ENCODE data around the gene MAGI2. TPM values are rescaled to one million over a fixed set of nuclear protein-coding genes. Genes with fewer than 3 reads are reported as not detected.

Gene MAGI2
- total and polyA plus RNA-seq, 4 donors: 0.37 to 4.1 (median 1.4) TPM

- no peaks in the 10 kb centered on the region for H3K4me1 ChIP-seq (ENCODE audit: control insufficient read depth in 4 of 4, insufficient read depth in 4 of 4, low read length in 3 of 4)
- DNase-seq (ENCODE audit: low spot score): no peak
- WGBS: 63% methylated on average over 1 of the region's 1 CpG
- H3K27ac ChIP-seq (ENCODE audit: low read depth in 1 of 2, low read length in 2 of 2): no peak overlapping the region
- no peaks in the 10 kb centered on the region for H3K27me3 ChIP-seq (ENCODE audit: control insufficient read depth in 4 of 4, insufficient read depth in 4 of 4, low read length in 3 of 4)
- H3K4me3 ChIP-seq (ENCODE audit: low read depth in 1 of 3, low read length in 3 of 3): no peak overlapping the region
- H3K36me3 ChIP-seq (ENCODE audit: control insufficient read depth in 4 of 4, insufficient read depth in 3 of 4, low read depth in 1 of 4, low read length in 3 of 4): no peaks in the 10 kb centered on the region
- H3K9ac ChIP-seq (ENCODE audit: low read depth in 1 of 2, low read length in 2 of 2): no peak overlapping the region
- H3K9me3 ChIP-seq (ENCODE audit: control insufficient read depth in 4 of 4, low read length in 3 of 4): no peaks in the 10 kb centered on the region
- TF ChIP-seq HNF4G (IDR thresholded peaks at IDR 0.05) (no peak), SP1 (IDR thresholded peaks at IDR 0.05) (no peak), HNF4A (conservative IDR thresholded peaks at IDR 0.05) (no peak), MAX (IDR thresholded peaks at IDR 0.05) (no peak), EGR1 (IDR thresholded peaks at IDR 0.05; ENCODE audit: low read depth in 2 of 2) (no peak), FOXA2 (IDR thresholded peaks at IDR 0.05) (no peak), ATF3 (IDR thresholded peaks at IDR 0.05) (no peak)
Measured at GRCh38 chr7:78427209-78427608, 1026.3 kb downstream of the MAGI2 start.

GRCh38 chr7:78420001-78420400, 1033.5 kb downstream of the MAGI2 start:
- peaks cover 0 to 3% (median 0%) of the 10 kb centered on the region in 4 donors for H3K9me3 ChIP-seq (ENCODE audit: control insufficient read depth in 4 of 4, low read length in 3 of 4)
- H3K4me3 ChIP-seq (ENCODE audit: low read depth in 1 of 3, low read length in 3 of 3): no peak overlapping the region
- TF ChIP-seq GABPA (IDR thresholded peaks at IDR 0.05 in 1 of 2, conservative IDR thresholded peaks at IDR 0.05 in 1 of 2): no peak
- TF ChIP-seq SP1 (IDR thresholded peaks at IDR 0.05): no peak
- no peak for TF ChIP-seq HNF4A (conservative IDR thresholded peaks at IDR 0.05)
- TF ChIP-seq EGR1 (IDR thresholded peaks at IDR 0.05; ENCODE audit: low read depth in 2 of 2): no peak
- TF ChIP-seq REST (IDR thresholded peaks at IDR 0.05): no peak
- no peak for TF ChIP-seq ATF3 (IDR thresholded peaks at IDR 0.05)
- TF ChIP-seq JUND (IDR thresholded peaks at IDR 0.05): no peak
- no peak for TF ChIP-seq NR2F2 (IDR thresholded peaks at IDR 0.05)
- TF ChIP-seq RXRA (IDR thresholded peaks at IDR 0.05): no peak
- TF ChIP-seq RAD21 (IDR thresholded peaks at IDR 0.05): no peak
- no peak for TF ChIP-seq FOXA2 (IDR thresholded peaks at IDR 0.05)
- TF ChIP-seq TAF1 (conservative IDR thresholded peaks at IDR 0.05): no peak
- TF ChIP-seq CTCF (IDR thresholded peaks at IDR 0.05; ENCODE audit: low read depth, low read length, missing input control): no peak
- TF ChIP-seq MAX (IDR thresholded peaks at IDR 0.05): no peak
- TF ChIP-seq HNF4G (IDR thresholded peaks at IDR 0.05): no peak
- no peak for TF ChIP-seq YY1 (IDR thresholded peaks at IDR 0.05)
- TF ChIP-seq ZBTB33 (IDR thresholded peaks at IDR 0.05): no peak
- TF ChIP-seq FOXA1 (IDR thresholded peaks at IDR 0.05): no peak
- DNase-seq (ENCODE audit: low spot score): no peak
- H3K36me3 ChIP-seq (ENCODE audit: control insufficient read depth in 4 of 4, insufficient read depth in 3 of 4, low read depth in 1 of 4, low read length in 3 of 4): no peaks in the 10 kb centered on the region
- H3K27ac ChIP-seq (ENCODE audit: low read depth in 1 of 2, low read length in 2 of 2): no peak overlapping the region
- WGBS: 62% methylated on average over 1 of the region's 1 CpG
- no peak overlapping the region for H3K9ac ChIP-seq (ENCODE audit: low read depth in 1 of 2, low read length in 2 of 2)
- no peaks in the 10 kb centered on the region for H3K4me1 ChIP-seq (ENCODE audit: control insufficient read depth in 4 of 4, insufficient read depth in 4 of 4, low read length in 3 of 4)
- H3K27me3 ChIP-seq (ENCODE audit: control insufficient read depth in 4 of 4, insufficient read depth in 4 of 4, low read length in 3 of 4): no peaks in the 10 kb centered on the region

All from liver (tissue), 9 donors.